ENCODE data around the gene SELENOV.

SELENOV gene

GRCh38 chr19:39492788-39493187 is 22.2 kb upstream of the SELENOV start:
- DNase-seq (ENCODE audit: low spot score) = no peak
- in situ Hi-C loops (cut with MboI; ENCODE audit: low sequenced_read_pairs, unreplicated experiment) = no loop called here

GRCh38 chr19:39494661-39495060 is 20.3 kb upstream of the SELENOV start:
- in situ Hi-C loops (cut with MboI; ENCODE audit: low sequenced_read_pairs, unreplicated experiment) = no loop called here
- no peak for TF ChIP-seq CTCF (IDR thresholded peaks at IDR 0.05; ENCODE audit: borderline replicate concordance, control extremely low read depth, extremely low read depth, insufficient read depth, missing control alignments)
- DNase-seq (ENCODE audit: low spot score) = no peak

More at GRCh38 chr19:39492788-39493187, 22.2 kb upstream of the SELENOV start:
- TF ChIP-seq CTCF (IDR thresholded peaks at IDR 0.05; ENCODE audit: borderline replicate concordance, control extremely low read depth, extremely low read depth, insufficient read depth, missing control alignments) = no peak

DNA sequence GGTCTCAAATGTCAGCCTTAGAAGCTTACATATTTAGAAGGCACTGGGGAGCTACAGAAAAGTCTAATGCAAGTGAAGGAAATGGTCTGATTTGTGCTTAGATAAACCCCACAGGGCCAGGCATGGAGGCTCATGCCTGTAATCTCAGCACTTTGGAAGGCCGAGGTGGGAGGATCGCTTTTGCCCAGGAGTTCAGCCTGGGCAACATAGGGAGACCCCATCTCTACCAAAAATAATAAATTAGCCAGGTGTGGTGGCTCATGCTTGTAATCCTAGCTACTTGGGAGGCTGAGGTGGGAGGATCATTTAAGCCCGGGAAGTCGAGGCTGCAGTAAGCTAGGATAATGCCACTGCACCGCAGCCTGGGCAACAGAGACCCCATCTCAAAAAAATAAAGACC is 18.9 kb upstream of the SELENOV start:
- no peak for TF ChIP-seq CTCF (IDR thresholded peaks at IDR 0.05; ENCODE audit: borderline replicate concordance, control extremely low read depth, extremely low read depth, insufficient read depth, missing control alignments)
- in situ Hi-C loops (cut with MboI; ENCODE audit: low sequenced_read_pairs, unreplicated experiment) = no loop called here
- DNase-seq (ENCODE audit: low spot score) = no peak

- peak; percentile 29 for TF ChIP-seq CTCF (IDR thresholded peaks at IDR 0.05; ENCODE audit: borderline replicate concordance, control extremely low read depth, extremely low read depth, insufficient read depth, missing control alignments)
- in situ Hi-C loops (cut with MboI; ENCODE audit: low sequenced_read_pairs, unreplicated experiment) = no loop called here
- no peak for DNase-seq (ENCODE audit: low spot score)
Measured at GRCh38 chr19:39497701-39497995, 17.3 kb upstream of the SELENOV start.

GRCh38 chr19:39497996-39498797 is 16.7 kb upstream of the SELENOV start:
- in situ Hi-C loops (cut with MboI; ENCODE audit: low sequenced_read_pairs, unreplicated experiment) = no loop called here
- TF ChIP-seq CTCF (IDR thresholded peaks at IDR 0.05; ENCODE audit: borderline replicate concordance, control extremely low read depth, extremely low read depth, insufficient read depth, missing control alignments) = no peak
- peak; percentile 79 for DNase-seq (ENCODE audit: low spot score)

DNA sequence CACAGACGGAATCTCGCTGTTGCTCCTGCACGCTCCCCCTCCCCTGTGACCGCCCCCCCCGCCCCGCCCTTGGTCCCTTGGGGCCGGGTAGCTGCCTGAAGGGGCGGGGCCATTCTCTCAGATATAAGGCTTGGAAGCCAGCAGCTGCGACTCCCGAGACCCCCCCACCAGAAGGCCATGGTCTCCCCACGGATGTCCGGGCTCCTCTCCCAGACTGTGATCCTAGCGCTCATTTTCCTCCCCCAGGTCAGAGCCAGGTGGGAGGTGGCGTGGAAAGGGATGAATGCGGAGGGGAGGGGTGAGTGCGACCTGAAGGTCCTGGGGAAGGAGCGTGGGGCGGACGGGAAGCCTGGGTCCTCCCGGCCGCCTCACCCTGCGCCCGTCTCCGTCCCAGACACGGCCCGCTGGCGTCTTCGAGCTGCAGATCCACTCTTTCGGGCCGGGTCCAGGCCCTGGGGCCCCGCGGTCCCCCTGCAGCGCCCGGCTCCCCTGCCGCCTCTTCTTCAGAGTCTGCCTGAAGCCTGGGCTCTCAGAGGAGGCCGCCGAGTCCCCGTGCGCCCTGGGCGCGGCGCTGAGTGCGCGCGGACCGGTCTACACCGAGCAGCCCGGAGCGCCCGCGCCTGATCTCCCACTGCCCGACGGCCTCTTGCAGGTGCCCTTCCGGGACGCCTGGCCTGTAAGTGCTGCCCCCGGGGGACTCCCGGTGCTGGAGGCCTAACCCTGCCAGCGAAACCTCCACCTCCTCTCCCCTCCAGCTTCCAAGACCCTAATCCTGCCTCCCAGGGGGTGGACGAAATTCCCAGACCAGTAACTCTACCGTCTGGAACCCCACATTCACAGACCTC is 15.9 kb upstream of the SELENOV start, which contains the start of gene DLL3:
TSS of gene DLL3 (plus strand) at position 150 of the 845 bp plus-strand sequence. CDS start at position 178, 28 bp downstream.
- in situ Hi-C loops (cut with MboI; ENCODE audit: low sequenced_read_pairs, unreplicated experiment) = no loop called here
- no peak for TF ChIP-seq CTCF (IDR thresholded peaks at IDR 0.05; ENCODE audit: borderline replicate concordance, control extremely low read depth, extremely low read depth, insufficient read depth, missing control alignments)
- DNase-seq (ENCODE audit: low spot score) = peak; percentile 46
